ENCODE measurements around the gene ETV6.
"Not testable (repeated sequence)": the region's sequence is repeated elsewhere in the genome, so short reads cannot be mapped to it uniquely, and the experiment has no call there.

ETV6 gene

GRCh38 chr12:11649413-11650285 lies at the start of gene ETV6:
TSS of gene ETV6 (plus strand) at chr12:11649674. CDS start at chr12:11650128, 454 bp downstream.
- DNase-seq = peak in 46 of 56 donors; percentile 12 to 84 (median 59)

GRCh38 chr12:11600199-11600598 lies 49.3 kb upstream of the ETV6 start:
- no peak for DNase-seq

- DNase-seq = no peak
These were observed 47.8 kb upstream of the ETV6 start for GRCh38 chr12:11601647-11602046.

- no peak for DNase-seq
These were observed 42.0 kb upstream of the ETV6 start for GRCh38 chr12:11607313-11608081.

GRCh38 chr12:11609045-11609444 lies 40.4 kb upstream of the ETV6 start:
- DNase-seq = no peak

- DNase-seq = no peak
These were observed 34.0 kb upstream of the ETV6 start for GRCh38 chr12:11615481-11615880.

- no peak for DNase-seq
These were observed 31.4 kb upstream of the ETV6 start for GRCh38 chr12:11618046-11618445.

GRCh38 chr12:11621797-11622423 lies 27.6 kb upstream of the ETV6 start:
- peak in 14 of 56 donors; percentile 0 to 28 (median 3) for DNase-seq

GRCh38 chr12:11622876-11623281 lies 26.6 kb upstream of the ETV6 start:
- no peak for DNase-seq

GRCh38 chr12:11623382-11623781 lies 26.1 kb upstream of the ETV6 start:
- no peak for DNase-seq

- no peak for DNase-seq
These were observed 25.4 kb upstream of the ETV6 start for GRCh38 chr12:11624116-11624515.

- not testable (repeated sequence) for DNase-seq
These were observed 21.8 kb upstream of the ETV6 start for GRCh38 chr12:11627709-11628108.

- no peak for DNase-seq
These were observed 21.1 kb upstream of the ETV6 start for GRCh38 chr12:11628353-11628752.

- DNase-seq = peak in 4 of 56 donors; percentile 16 to 46 (median 24)
These were observed 19.3 kb upstream of the ETV6 start for GRCh38 chr12:11630046-11630706.

- no peak for DNase-seq
These were observed 18.2 kb upstream of the ETV6 start for GRCh38 chr12:11631288-11631687.

GRCh38 chr12:11631881-11632280 lies 17.6 kb upstream of the ETV6 start:
- DNase-seq = not testable (repeated sequence)

- DNase-seq = no peak
These were observed 15.5 kb upstream of the ETV6 start for GRCh38 chr12:11633968-11634367.

- no peak for DNase-seq
These were observed 14.1 kb upstream of the ETV6 start for GRCh38 chr12:11635341-11635740.

GRCh38 chr12:11638315-11638916 lies 11.1 kb upstream of the ETV6 start:
- no peak for DNase-seq

- no peak for DNase-seq
These were observed 10.0 kb upstream of the ETV6 start for GRCh38 chr12:11639454-11639853.

- no peak for DNase-seq
These were observed 8.0 kb upstream of the ETV6 start for GRCh38 chr12:11641522-11641921.
